H1 (cell line): ENCODE measurements around the gene TBC1D22A. TPM values are rescaled to one million over a fixed set of nuclear protein-coding genes. Genes with fewer than 3 reads are reported as not detected.

Experiments used
- CTCF ChIA-PET: fragments of 300-600 bp; sonication (Branson Sonifier 250); formaldehyde crosslinking; loops from one replicate; lab custom pipeline; 2021; ENCODE audit not compliant: partially characterized antibody; lab: Charles Lee
- POLR2A ChIA-PET: fragments of 300-600 bp; sonication (Branson Sonifier 250); formaldehyde crosslinking; loops from one replicate; lab custom pipeline; 2021; ENCODE audit warnings: inconsistent platforms; ENCODE audit not compliant: partially characterized antibody; lab: Charles Lee
- DNase-seq, 2 experiments: peaks; one replicate each; pipeline versions ENCODE4 v3.0.0 to v3.0.0-alpha.2; 2010 to 2022; ENCODE audit warnings: low spot score in 2 of 2, low read depth in 1 of 2, mixed read lengths in 1 of 2
- FAIRE-seq: peaks from 2 replicates; lab custom pipeline; 2011; peaks lifted over from hg19 to GRCh38; lab: Jason Lieb, UNC
- H2AFZ ChIP-seq: 2 replicates; pipeline ENCODE4 v1.8.1; 2012; ENCODE audit warnings: low read length, inconsistent platforms
- H2AK5ac ChIP-seq: 2 replicates; pipeline ENCODE4 v1.6.1; 2013; ENCODE audit warnings: low read depth, low read length
- H2BK120ac ChIP-seq: replicated peaks from 2 replicates; pipeline ENCODE3; 2013; ENCODE audit warnings: low read depth, low read length, inconsistent platforms
- H2BK12ac ChIP-seq: 2 replicates; pipeline ENCODE4 v1.6.1; 2013; ENCODE audit warnings: low read depth, low read length
- H2BK15ac ChIP-seq: 2 replicates; pipeline ENCODE4 v1.6.1; 2013; ENCODE audit warnings: low read length
- H2BK20ac ChIP-seq: 2 replicates; pipeline ENCODE4 v1.6.1; 2013; ENCODE audit warnings: low read length
- H2BK5ac ChIP-seq: 2 replicates; pipeline ENCODE4 v1.6.1; 2013; ENCODE audit warnings: low read depth, low read length
- H3K14ac ChIP-seq: 2 replicates; pipeline ENCODE4 v1.6.1; 2013; ENCODE audit warnings: inconsistent platforms; ENCODE audit not compliant: insufficient read length
- H3K18ac ChIP-seq: 2 replicates; pipeline ENCODE4 v1.6.1; 2013; ENCODE audit warnings: low read length; ENCODE audit errors: extremely low read depth
- H3K23ac ChIP-seq: 2 replicates; pipeline ENCODE4 v1.6.1; 2013; ENCODE audit warnings: inconsistent platforms; ENCODE audit not compliant: insufficient read length
- H3K23me2 ChIP-seq: 2 replicates; pipeline ENCODE4 v1.6.1; 2013; ENCODE audit warnings: low read depth, low read length
- H3K27ac ChIP-seq: 2 replicates; pipeline ENCODE4 v1.6.1; 2011; ENCODE audit warnings: low read depth, low read length, inconsistent platforms
- H3K27me3 ChIP-seq, 4 experiments: replicated peaks in 1 of 4; 1 replicate in 1 of 4; 2 replicates in 3 of 4; pipeline versions ENCODE4 v1.6.1 to v1.8.1; 2011 to 2013; ENCODE audit warnings: low read length in 3 of 4, mild to moderate bottlenecking in 3 of 4, inconsistent platforms in 2 of 4, mixed read lengths in 2 of 4, moderate library complexity in 1 of 4; ENCODE audit not compliant: control insufficient read depth in 3 of 4, insufficient read depth in 3 of 4; ENCODE audit errors: extremely low read depth in 1 of 4
- H3K36me3 ChIP-seq, 4 experiments: 2 replicates each; pipeline versions ENCODE4 v1.6.1 to v1.8.1; 2011 to 2013; ENCODE audit warnings: mild to moderate bottlenecking in 4 of 4, low read length in 3 of 4, moderate library complexity in 2 of 4, control low read depth in 1 of 4, inconsistent platforms in 1 of 4; ENCODE audit not compliant: insufficient read depth in 4 of 4, control insufficient read depth in 2 of 4
- H3K4ac ChIP-seq: replicated peaks from 2 replicates; pipeline ENCODE3; 2013; ENCODE audit warnings: low read length, low read depth, mixed read lengths, inconsistent platforms; ENCODE audit not compliant: insufficient read length
- H3K4me1 ChIP-seq, 4 experiments: replicated peaks in 1 of 4; 1 replicate in 1 of 4; 2 replicates in 3 of 4; pipeline versions ENCODE4 v1.6.1 to v1.8.1; 2011 to 2013; ENCODE audit warnings: low read length in 3 of 4, inconsistent platforms in 2 of 4, mixed read lengths in 1 of 4; ENCODE audit not compliant: insufficient read depth in 4 of 4, control insufficient read depth in 3 of 4
- H3K4me2 ChIP-seq, 2 experiments: 2 replicates each; pipeline versions ENCODE4 v1.6.1 to v1.8.1; 2011 to 2013; ENCODE audit warnings: low read depth in 2 of 2, low read length in 2 of 2, control low read depth in 1 of 2, inconsistent platforms in 1 of 2, mild to moderate bottlenecking in 1 of 2; ENCODE audit not compliant: insufficient read depth in 1 of 2
- H3K4me3 ChIP-seq, 4 experiments: fragments of 200-600, 300-600 bp in 1 of 4; sonication (generic), shearing (Covaris generic), sonication (Bioruptor Twin) in 1 of 4; 2 replicates each; pipeline versions ENCODE4 v1.5.1 to v1.8.1; 2011 to 2016; ENCODE audit warnings: low read length in 4 of 4, low read depth in 3 of 4, control low read depth in 2 of 4, inconsistent platforms in 2 of 4, mild to moderate bottlenecking in 2 of 4, mixed read lengths in 1 of 4, moderate library complexity in 1 of 4; ENCODE audit not compliant: insufficient read depth in 2 of 4; ENCODE audit errors: extremely low read depth in 1 of 4
- H3K56ac ChIP-seq: replicated peaks from 2 replicates; pipeline ENCODE3; 2013; ENCODE audit warnings: low read depth, mild to moderate bottlenecking, mixed read lengths, low read length, inconsistent platforms; ENCODE audit not compliant: insufficient read length
- H3K79me1 ChIP-seq: 2 replicates; pipeline ENCODE4 v1.6.1; 2013; ENCODE audit warnings: low read depth, low read length, control low read depth
- H3K79me2 ChIP-seq, 2 experiments: 2 replicates each; pipeline versions ENCODE4 v1.6.1 to v1.8.1; 2012 to 2013; ENCODE audit warnings: low read length in 2 of 2, mild to moderate bottlenecking in 2 of 2, inconsistent platforms in 1 of 2; ENCODE audit not compliant: insufficient read depth in 2 of 2, control insufficient read depth in 1 of 2
- H3K9ac ChIP-seq, 4 experiments: replicated peaks in 1 of 4; 1 replicate in 1 of 4; 2 replicates in 3 of 4; pipeline versions ENCODE4 v1.6.1 to v1.8.1; 2011 to 2013; ENCODE audit warnings: low read depth in 3 of 4, low read length in 3 of 4, control low read depth in 2 of 4, mild to moderate bottlenecking in 2 of 4, moderate library complexity in 2 of 4, inconsistent platforms in 1 of 4; ENCODE audit errors: extremely low read depth in 1 of 4
- H3K9me3 ChIP-seq, 2 experiments: 2 replicates each; pipeline versions ENCODE4 v1.6.1 to v1.8.1; 2012 to 2013; ENCODE audit warnings: mild to moderate bottlenecking in 2 of 2, moderate library complexity in 2 of 2, control low read depth in 1 of 2, inconsistent platforms in 1 of 2, low read depth in 1 of 2, low read length in 1 of 2, mixed read lengths in 1 of 2; ENCODE audit not compliant: insufficient read depth in 2 of 2
- H4K20me1 ChIP-seq, 2 experiments: replicated peaks in 1 of 2; 2 replicates each; pipeline versions ENCODE3 to v1.8.1; 2011 to 2013; ENCODE audit warnings: inconsistent platforms in 2 of 2, low read length in 2 of 2, mild to moderate bottlenecking in 1 of 2; ENCODE audit not compliant: insufficient read depth in 2 of 2, control insufficient read depth in 1 of 2
- H4K5ac ChIP-seq: 2 replicates; pipeline ENCODE4 v1.6.1; 2013; ENCODE audit warnings: low read length, low read depth, mixed read lengths, inconsistent platforms; ENCODE audit not compliant: insufficient read length
- H4K8ac ChIP-seq: 2 replicates; pipeline ENCODE4 v1.8.0; 2013; ENCODE audit warnings: mild to moderate bottlenecking, moderate library complexity, low read length, inconsistent platforms; ENCODE audit not compliant: insufficient read depth; ENCODE audit errors: extremely low read depth
- H4K91ac ChIP-seq: replicated peaks from 2 replicates; pipeline ENCODE3; 2013; ENCODE audit warnings: low read length, mixed read lengths, inconsistent platforms; ENCODE audit not compliant: insufficient read length
- WGBS, 2 experiments: shearing (Covaris generic) in 1 of 2; methylation state at CpG; one replicate each; pipeline versions ENCODE4 v1.1.6 to v1.1.7; 2013 to 2015; ENCODE audit warnings: low lambda C conversion rate in 2 of 2, mixed read lengths in 2 of 2, inconsistent platforms in 1 of 2, low coverage in 1 of 2, missing lambda C conversion rate in 1 of 2; ENCODE audit not compliant: insufficient replicate concordance in 2 of 2, insufficient coverage in 1 of 2, insufficient read length in 1 of 2; ENCODE audit errors: extremely low coverage in 1 of 2, missing lambda C conversion rate in 1 of 2; 5-methylcytosine and 5-hydroxymethylcytosine counted together
- polyA plus RNA-seq, 7 experiments: library from polyadenylated mRNA; depleted of rRNA in 3 of 7; stranded (reverse) in 5 of 7; unstranded in 2 of 7; fragments of >200 nt in 5 of 7; fragments of 200-250 nt in 2 of 7; gene quantifications; 1 replicate in 5 of 7; 2 replicates in 1 of 7; 4 replicates in 1 of 7; pipeline versions ENCODE4 v1.2.1 to v1.2.3, GENCODE V29; 2011 to 2013; ENCODE audit warnings: missing spikeins in 2 of 7, mixed read lengths in 2 of 7
- total RNA-seq: library from RNA; stranded (reverse); fragmentation: NEBNext Ultra II Directional; extraction: Animal tissue kit (Norgen Biotek cat#: 25700); gene quantifications from 2 replicates; pipeline ENCODE4 v1.2.1, GENCODE V29; 2021

Gene TBC1D22A
- total and polyA plus RNA-seq, 2 of the 8 experiments (the other 6 are each of a cell fraction or from before 2014, with no cell fraction given) = 11.9 to 18.4 TPM

DNA sequence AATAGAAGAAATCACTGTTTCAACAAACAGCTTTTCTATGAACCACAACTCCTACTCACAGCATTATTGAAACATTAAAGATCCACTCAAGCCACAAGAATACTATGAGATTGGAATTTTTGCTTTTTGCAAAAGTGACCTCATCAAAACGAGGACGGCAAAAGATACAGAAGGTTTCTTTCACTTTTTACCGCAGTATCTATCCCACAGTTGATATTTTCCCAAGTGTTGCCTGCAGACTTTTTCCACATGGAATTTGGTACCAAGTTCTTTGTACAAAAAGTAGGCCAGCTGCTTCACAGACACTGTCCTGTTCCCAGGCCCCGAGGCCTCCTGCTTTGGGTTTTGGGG lies 204.0 kb downstream of the TBC1D22A start:
- Histone ChIP-seq H4K20me1 (no peaks in the 10 kb centered on the region), H3K36me3 (no peaks in the 10 kb centered on the region), H2BK15ac (no peak overlapping the region), H3K23ac (no peak overlapping the region), H3K9me3 (no peaks in the 10 kb centered on the region), H2BK12ac (no peak overlapping the region), H3K23me2 (no peaks in the 10 kb centered on the region), H2BK120ac (no peak overlapping the region), H3K4me2 (no peak overlapping the region), H2BK20ac (no peak overlapping the region), H4K91ac (no peak overlapping the region), H2AFZ (no peak overlapping the region), H3K4me3 (no peak overlapping the region), H3K4me1 (peaks cover 0 to 6% (median 2%) of the 10 kb centered on the region in 4 experiments; a peak in 5 of 7 replicates), H3K9ac (no peak overlapping the region), H3K27me3 (no peaks in the 10 kb centered on the region), H3K79me2 (no peaks in the 10 kb centered on the region), H4K8ac (no peak overlapping the region), H3K14ac (no peak overlapping the region), H3K79me1 (peaks cover 2% of the 10 kb centered on the region; the same call in 1 of the 2 replicates), H2BK5ac (no peak overlapping the region), H3K56ac (no peak overlapping the region), H3K4ac (no peak overlapping the region), H4K5ac (no peak overlapping the region), H3K18ac (no peak overlapping the region), H2AK5ac (no peak overlapping the region), H3K27ac (no peak overlapping the region)
- ChIA-PET POLR2A (no interaction called here), CTCF (interaction anchor here (0.5 to 2.6 kb wide), 9 partner anchors 10 to 140 kb away, joined by 3 to 13 read pairs (median 4); no protein-coding TSS in a partner anchor)
- FAIRE-seq (no peak), DNase-seq (no peak)
- 89% methylated on average over 4 of the region's 4 CpGs; no CpG with 5 or more reads in 1 of the 2 experiments for WGBS, 2 experiments
